ENCODE measurements around the gene NOTCH1.

GRCh38 chr9:136445799-136446198, 100.0 kb downstream of the NOTCH1 start:
- TF ChIP-seq, protein P1, sequence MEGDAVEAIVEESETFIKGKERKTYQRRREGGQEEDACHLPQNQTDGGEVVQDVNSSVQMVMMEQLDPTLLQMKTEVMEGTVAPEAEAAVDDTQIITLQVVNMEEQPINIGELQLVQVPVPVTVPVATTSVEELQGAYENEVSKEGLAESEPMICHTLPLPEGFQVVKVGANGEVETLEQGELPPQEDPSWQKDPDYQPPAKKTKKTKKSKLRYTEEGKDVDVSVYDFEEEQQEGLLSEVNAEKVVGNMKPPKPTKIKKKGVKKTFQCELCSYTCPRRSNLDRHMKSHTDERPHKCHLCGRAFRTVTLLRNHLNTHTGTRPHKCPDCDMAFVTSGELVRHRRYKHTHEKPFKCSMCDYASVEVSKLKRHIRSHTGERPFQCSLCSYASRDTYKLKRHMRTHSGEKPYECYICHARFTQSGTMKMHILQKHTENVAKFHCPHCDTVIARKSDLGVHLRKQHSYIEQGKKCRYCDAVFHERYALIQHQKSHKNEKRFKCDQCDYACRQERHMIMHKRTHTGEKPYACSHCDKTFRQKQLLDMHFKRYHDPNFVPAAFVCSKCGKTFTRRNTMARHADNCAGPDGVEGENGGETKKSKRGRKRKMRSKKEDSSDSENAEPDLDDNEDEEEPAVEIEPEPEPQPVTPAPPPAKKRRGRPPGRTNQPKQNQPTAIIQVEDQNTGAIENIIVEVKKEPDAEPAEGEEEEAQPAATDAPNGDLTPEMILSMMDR (IDR thresholded peaks at IDR 0.05) = no peak
- TF ChIP-seq POLR2A (IDR thresholded peaks at IDR 0.05) (no peak), POLR2AphosphoS5 (IDR thresholded peaks at IDR 0.05) (no peak)
